Right lung (tissue), 5 donors: ENCODE data around the gene PKP1. TPM values are rescaled to one million over a fixed set of nuclear protein-coding genes. Genes with fewer than 3 reads are reported as not detected.
A peak's percentile ranks its signal among the peaks of the same experiment; 100 is the strongest.

Source experiments
- DNase-seq, 2 donors: peaks; one replicate each; pipeline ENCODE4 v3.0.0-alpha.2; 2013
- polyA plus RNA-seq, 5 donors: library from polyadenylated mRNA; unstranded; fragments of 120-200 nt; gene quantifications; one replicate each; pipeline versions ENCODE4 v1.2.1 to v1.2.3, GENCODE V29; 2013; ENCODE audit warnings: inconsistent platforms in 1 of 5, low replicate concordance in 1 of 5; ENCODE audit not compliant: insufficient read length in 5 of 5, insufficient read depth in 1 of 5

The PKP1 gene
- polyA plus RNA-seq, 5 donors, result 0.10 to 0.51 (median 0.18) TPM

DNA sequence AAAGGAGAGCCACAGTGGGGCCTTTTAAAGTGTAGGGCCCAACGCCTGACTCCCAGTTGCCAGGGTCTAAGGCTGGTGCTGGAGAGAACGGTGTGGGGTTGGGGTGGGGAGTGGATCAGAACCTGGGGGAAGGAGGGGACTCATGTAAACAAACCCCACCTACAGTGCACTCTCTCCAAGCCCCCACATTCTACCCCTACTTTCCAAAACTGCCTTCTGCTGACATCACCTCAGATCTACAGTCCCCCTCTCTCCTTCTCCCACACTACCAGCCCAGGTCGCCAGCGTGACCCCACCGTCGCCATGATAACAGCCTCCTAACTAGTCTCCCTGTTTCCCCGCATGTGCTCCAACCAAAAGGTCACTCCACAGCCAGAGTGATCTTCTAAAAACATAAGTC, 67.6 kb downstream of the PKP1 start:
- no peak for DNase-seq

GRCh38 chr1:201351617-201352016, 68.3 kb downstream of the PKP1 start:
- DNase-seq, result no peak

DNA sequence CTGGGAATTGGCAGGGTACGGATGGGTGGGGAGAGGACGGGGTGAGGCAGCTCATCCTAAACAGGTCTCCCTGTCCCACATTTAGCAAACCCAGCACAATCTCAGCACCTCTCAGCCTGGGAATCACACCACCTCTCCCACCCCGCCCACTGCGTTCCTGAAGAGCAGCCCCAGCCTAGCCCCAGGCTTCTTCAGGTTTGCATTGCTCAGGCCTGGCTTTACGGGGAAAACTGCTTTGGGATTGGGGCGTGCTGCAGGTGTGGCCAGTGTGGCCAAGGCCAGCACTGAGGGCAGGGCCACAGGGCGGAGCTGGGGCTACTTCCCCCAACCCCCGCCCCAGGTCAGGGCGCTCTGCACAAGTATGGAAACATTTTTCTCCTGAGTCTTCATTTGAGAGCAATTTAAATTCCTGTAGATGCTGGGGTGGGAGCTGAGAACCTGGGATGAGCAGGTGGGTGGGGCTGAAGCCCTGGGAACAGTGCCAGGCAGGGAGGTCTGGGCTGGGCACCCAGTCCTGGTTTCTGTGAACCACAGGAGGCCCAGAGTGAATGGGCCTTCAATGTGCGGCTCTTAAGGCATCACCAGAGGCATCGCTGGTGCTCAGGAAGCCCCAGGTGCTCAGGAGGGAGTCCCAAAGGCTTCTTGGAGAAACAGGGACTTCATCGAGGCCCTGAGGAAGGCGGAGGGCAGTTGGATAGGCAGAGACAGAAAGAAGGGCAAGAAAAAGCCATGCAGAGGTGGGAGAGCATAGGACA, 70.1 kb downstream of the PKP1 start:
- no peak for DNase-seq

GRCh38 chr1:201354151-201354900, 71.0 kb downstream of the PKP1 start:
- no peak for DNase-seq

GRCh38 chr1:201354901-201355295, 71.6 kb downstream of the PKP1 start:
- no peak for DNase-seq

DNA sequence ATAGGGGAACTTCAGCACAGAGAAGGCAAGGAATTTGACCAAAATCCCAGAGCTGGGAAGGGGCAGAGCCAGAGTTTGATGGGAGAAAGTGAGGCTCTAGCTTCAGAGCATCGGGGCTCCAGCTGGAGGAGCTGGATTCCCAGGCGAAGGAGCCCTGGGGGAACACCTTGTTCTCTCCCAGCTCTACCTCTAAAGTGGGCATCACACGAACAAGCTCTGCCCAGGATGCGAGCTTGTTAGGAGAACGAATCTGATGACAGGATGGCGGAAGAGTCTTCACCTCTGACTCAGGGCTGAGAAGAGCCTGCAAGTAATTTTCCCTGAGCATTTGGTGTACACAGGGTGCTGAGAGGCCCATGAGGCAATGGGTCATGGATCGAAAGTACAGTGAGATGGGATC, 72.2 kb downstream of the PKP1 start:
- DNase-seq, result no peak

DNA sequence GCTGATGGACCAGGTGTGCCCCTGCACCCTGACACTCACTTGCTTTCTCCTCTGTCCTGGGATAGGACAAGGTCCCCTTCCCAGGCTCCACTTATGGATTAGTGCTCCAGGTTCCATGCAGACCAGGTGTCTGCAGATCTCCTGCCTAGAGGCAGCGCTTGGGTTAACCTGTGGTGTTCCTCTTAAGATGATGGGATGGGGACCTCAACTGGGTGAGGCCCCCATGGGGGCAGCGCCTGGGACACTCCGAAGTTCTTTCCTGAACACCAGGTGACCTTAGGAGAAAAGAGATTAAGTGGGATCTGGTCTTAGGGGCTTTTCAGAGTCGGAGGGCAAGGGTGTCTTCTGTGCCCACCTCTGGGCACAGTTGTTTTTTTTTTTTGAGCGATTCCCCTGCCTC, 72.9 kb downstream of the PKP1 start:
- no peak for DNase-seq

- no peak for DNase-seq
These were observed 73.4 kb downstream of the PKP1 start for GRCh38 chr1:201356701-201357100.

- DNase-seq, result no peak
These were observed 73.9 kb downstream of the PKP1 start for GRCh38 chr1:201357211-201357610.

GRCh38 chr1:201357636-201358348, 74.5 kb downstream of the PKP1 start:
- DNase-seq, result no peak

DNA sequence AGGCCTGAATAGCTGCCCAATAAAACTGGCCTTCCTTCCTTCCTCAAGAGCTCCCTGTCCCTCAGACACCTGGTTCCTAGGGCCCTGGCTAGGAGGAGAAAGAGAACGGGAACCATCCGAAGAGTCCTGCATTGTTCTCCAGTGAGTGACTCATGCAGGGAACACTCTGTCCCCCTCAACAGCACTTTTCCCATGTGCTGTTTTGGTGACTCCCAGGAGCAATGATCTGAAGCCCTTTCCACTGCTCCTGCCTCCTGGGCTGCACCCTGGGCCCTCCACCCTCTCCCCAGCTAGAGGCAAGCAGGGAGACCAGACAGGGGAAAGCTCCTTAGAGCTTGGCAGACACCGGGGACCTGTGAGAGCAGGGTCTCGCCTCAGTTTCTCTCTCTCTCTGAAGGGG, 75.3 kb downstream of the PKP1 start:
- no peak for DNase-seq

DNA sequence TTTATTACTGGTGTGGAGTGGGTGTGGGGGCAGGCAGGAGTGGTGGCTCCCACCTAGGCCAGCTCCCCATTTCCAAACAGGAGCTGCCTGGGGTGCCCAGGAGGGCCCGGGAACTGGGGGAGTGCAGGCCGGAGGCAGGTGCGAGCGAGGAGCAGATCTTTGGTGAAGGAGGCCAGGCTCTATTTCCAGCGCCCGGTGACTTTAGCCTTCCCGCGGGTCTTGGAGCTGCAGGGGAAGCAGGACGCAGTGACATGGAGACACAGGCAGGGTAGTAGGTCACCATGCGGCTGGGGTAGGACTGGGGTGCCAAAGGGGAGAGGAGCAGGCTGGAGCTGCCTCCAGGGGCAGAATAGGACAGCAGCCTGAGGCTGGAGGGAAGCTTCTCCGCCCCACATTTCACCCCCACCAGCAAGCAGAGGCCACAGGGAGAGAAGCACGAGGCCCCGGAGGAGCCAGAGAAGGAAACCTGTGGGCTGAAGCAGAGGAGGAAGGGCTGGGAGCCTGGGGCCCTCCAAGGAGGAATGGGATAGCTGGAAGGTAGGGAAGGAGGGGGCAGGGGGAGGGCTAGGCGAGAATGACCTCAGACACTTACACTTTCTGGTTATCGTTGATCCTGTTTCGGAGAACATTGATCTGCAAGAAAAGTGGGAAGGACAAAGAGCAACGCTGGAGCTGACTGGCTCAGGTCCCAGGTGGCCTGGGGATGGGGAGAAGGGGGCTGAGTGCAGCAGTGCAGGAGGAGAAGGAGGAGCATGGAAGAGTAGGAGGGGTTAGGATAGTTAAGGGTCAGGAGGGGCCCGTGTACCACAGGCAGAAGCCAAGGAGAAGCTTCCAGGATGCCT, 75.9 kb downstream of the PKP1 start:
- no peak for DNase-seq

GRCh38 chr1:201359873-201360210, 76.5 kb downstream of the PKP1 start:
- DNase-seq, result no peak

DNA sequence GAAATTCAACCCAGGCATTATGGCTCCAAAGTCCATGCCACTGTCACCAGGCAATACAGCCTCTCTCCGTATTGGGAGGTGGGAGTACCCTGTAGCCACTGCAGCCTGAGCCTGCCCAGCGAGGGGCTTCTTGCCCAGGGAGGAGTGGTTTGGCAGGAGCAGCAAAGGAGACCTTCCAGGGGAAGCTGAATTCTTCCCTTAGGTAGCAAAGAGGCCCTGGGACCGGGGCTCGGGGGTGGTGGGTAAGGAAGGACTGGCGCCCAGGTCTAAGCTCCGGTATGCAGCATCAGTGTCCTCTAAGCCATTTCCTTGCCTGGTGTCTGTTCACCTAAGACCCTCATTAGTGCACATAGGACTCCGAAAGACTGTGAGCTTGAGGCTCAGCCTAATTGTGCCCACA, 77.2 kb downstream of the PKP1 start:
- no peak for DNase-seq

DNA sequence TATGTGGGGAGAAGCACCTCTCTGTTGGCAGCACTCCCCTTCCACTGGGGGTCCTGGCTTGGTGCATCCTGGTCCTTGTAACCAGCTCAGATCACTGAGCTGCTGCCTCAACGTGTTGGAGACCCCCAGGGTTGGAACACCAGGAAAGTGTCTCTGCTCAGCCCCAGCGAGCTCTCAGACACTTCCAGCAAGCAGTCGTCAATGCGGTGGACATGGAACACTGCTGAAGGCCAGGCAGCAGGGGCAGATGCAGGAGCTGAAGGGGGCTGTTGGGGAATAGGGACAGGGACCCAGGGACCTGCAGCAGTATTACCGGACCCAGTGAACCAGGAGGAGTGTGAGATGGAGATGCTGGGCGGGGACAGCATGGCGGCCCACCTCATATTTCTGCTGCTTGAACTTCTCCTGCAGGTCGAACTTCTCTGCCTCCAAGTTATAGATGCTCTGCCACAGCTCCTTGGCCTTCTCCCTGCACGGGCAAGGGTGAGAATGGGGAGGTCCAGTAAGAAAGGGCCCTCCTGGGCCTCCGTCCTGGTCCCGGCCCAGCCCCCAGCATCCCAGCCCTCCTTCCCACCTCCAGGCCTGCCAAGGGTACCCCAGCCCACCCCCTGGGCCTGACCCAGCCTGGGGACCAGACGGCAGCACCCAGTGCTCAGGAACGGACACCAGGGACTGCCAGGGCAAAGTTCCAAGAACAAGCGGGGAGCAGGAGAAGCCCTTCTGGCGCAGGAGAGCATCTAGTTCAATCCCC, 77.8 kb downstream of the PKP1 start:
- DNase-seq, result no peak

GRCh38 chr1:201361652-201362504, 78.6 kb downstream of the PKP1 start:
- peak in 1 of 2 donors; percentile 38 for DNase-seq

DNA sequence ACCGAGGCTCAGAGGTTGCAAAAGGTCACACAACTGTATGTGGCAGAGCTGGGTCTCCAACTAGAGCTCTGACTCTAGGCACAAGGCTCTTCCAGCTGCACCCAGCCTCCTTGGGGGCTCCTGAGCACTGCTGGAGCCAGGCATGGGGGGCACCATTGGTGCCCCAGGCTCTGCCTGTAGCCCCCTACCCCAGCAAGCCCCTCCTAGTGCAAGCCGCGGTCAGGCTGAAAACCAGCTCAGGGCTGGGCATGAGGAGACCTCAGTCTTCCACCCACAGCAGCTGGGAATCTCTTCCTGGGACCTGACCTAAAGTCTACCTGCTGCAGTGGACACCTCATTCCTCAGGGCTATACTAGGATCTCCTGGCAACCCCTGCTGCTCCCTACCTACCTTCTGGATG, 79.6 kb downstream of the PKP1 start:
- DNase-seq, result no peak

DNA sequence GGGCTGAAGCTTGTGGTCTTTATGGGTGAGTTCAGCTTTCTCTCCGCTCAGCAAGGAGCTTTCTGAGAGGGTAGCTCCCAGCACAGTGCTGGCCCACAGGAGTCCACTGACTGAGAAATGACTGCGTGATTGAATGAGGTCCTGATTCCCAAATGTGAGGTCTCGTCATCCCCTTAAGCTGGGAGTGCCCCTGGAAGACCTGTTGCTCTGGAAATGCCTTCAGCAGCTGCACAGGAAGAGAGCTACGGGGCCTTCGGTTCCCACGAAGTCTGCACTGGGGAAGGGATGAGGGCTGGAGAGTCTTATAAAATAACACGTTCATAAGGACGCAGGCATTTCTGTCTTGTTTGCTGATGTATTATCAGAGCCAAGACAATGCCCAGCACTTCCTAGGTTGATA, 80.2 kb downstream of the PKP1 start:
- DNase-seq, result no peak

- no peak for DNase-seq
These were observed 81.5 kb downstream of the PKP1 start for GRCh38 chr1:201364808-201365105.

DNA sequence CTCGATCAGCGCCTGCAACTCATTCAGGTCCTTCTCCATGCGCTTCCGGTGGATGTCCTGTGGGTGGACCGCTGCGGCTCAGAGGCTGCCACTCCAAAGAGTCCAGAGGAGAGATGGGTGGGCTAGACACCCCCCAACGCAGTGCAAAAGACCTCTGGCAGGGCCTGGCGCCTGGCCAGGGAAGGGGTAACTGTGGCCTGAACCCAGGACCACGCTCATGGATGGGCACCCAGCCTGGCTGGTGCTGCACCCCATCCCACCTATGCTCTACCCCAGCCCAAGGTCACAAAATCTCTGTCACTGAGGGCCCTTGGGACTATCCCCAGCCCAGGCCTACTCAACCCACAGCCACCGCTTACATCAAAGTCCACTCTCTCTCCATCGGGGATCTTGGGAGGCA, 81.9 kb downstream of the PKP1 start:
- no peak for DNase-seq

GRCh38 chr1:201366696-201367095, 83.4 kb downstream of the PKP1 start:
- DNase-seq, result no peak
